ENCODE measurements around the gene CAPN10.
A peak's percentile ranks its signal among the peaks of the same experiment; 100 is the strongest.

The CAPN10 gene

GRCh38 chr2:240589850-240590525 lies 3.5 kb downstream of the CAPN10 start:
- no peak for DNase-seq (ENCODE audit: low read depth)

GRCh38 chr2:240590681-240591111 lies 4.2 kb downstream of the CAPN10 start:
- no peak for DNase-seq (ENCODE audit: low read depth)

GRCh38 chr2:240591226-240591625 lies 4.7 kb downstream of the CAPN10 start:
- DNase-seq (ENCODE audit: low read depth), result no peak

GRCh38 chr2:240591784-240592183 lies 5.2 kb downstream of the CAPN10 start:
- DNase-seq (ENCODE audit: low read depth), result no peak

- DNase-seq (ENCODE audit: low read depth), result no peak
Observed at GRCh38 chr2:240593026-240593702, 6.6 kb downstream of the CAPN10 start.

GRCh38 chr2:240593703-240594451 lies 7.3 kb downstream of the CAPN10 start:
- no peak for DNase-seq (ENCODE audit: low read depth)

- no peak for DNase-seq (ENCODE audit: low read depth)
Observed at GRCh38 chr2:240594511-240595380, 8.2 kb downstream of the CAPN10 start.

DNA sequence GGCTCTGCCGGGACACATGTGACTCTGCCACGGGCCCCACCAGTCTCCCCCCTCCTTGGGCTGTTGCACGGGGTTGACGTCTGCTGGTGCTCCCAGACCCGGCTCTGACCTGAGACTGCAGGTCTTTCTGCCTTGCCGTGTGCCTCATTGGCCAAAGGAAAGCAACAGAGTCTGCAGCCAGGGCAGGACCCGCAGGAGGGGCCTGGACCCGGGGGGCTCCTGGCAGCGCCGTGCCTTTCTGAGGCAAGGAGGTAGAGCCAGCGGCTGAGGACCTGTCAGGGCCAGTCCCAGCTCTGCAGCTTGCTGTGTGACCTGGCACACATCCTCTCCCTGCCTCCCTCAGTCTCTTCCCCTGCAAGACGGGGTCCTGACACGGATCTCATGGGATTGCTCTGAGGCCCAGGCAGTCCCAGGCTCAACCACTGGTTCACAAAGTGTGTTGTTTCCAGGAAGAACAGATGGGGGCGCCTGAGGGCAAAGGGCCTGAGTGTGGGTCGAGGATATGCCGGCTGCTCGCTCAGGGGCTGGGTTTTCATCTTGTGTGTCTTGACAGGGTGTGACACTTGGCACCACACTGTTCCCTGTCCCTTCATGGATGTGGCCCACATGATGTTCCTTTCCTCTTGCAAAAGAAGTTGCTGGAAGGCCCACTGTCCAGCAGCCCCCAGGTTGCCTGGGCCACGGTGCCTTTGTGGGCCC lies 9.0 kb downstream of the CAPN10 start:
- DNase-seq (ENCODE audit: low read depth), result peak; percentile 19

DNA sequence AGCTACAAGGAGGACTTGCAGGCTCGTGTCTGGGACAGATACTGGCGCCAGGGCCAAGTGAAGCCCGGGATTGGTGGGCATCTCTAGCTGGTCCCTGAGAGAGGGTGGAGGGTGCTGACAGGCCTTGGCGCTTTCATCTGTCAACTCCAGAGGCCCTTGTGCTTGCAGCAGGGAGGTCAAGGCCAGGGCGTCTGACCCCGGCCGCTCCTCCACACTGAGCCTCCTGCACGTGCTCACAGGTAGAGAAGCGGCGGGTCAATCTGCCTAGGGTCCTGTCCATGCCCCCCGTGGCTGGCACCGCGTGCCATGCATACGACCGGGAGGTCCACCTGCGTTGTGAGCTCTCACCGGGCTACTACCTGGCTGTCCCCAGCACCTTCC lies 9.5 kb downstream of the CAPN10 start:
- DNase-seq (ENCODE audit: low read depth), result no peak

- no peak for DNase-seq (ENCODE audit: low read depth)
Observed at GRCh38 chr2:240596491-240596931, 10.0 kb downstream of the CAPN10 start.

DNA sequence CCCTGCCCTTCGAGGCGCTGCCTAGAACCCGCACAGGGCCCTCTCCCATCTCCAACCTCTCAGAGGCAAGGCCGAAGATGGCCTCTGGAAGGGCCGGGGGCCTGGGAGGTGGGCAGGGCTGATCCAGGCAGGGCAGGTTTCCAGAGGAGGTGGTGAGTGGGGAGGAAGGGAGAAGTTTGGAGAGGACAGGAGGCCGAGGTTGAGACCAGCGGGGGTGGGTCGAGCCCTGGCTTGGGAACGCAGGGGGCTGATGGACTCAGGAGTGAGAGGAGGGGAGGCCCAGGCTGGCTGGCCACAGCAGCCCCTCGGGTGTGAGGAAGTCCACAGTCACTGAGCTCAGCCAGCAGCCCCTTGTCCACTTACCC lies 10.5 kb downstream of the CAPN10 start:
- no peak for DNase-seq (ENCODE audit: low read depth)

- no peak for DNase-seq (ENCODE audit: low read depth)
Observed at GRCh38 chr2:240597419-240598181, 11.1 kb downstream of the CAPN10 start.

GRCh38 chr2:240598311-240598911 lies 11.9 kb downstream of the CAPN10 start:
- no peak for DNase-seq (ENCODE audit: low read depth)

GRCh38 chr2:240599141-240599583 lies 12.6 kb downstream of the CAPN10 start:
- DNase-seq (ENCODE audit: low read depth), result no peak

GRCh38 chr2:240600451-240600961 lies 14.0 kb downstream of the CAPN10 start:
- no peak for DNase-seq (ENCODE audit: low read depth)

- no peak for DNase-seq (ENCODE audit: low read depth)
Observed at GRCh38 chr2:240601061-240601830, 14.7 kb downstream of the CAPN10 start.

DNA sequence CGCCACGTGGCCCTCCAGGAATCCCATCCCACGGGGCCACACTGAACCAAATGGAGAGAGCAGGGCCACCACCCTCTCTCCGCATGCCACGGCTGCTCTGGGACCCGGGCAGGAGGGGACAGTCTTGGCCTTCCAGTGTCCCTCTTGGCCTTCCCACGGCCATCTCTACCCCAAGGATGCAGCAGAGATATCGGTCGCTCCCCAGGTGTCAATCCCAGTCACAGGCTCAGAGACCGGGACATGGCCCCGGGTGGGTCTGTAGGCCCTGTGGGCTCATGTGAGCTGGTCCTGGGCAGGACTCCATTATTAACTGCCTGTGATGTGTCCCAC lies 15.3 kb downstream of the CAPN10 start:
- no peak for DNase-seq (ENCODE audit: low read depth)

- DNase-seq (ENCODE audit: low read depth), result no peak
Observed at GRCh38 chr2:240602266-240603050, 15.9 kb downstream of the CAPN10 start.

All from stimulated activated CD8-positive, alpha-beta memory T cell treated with anti-CD3 and anti-CD28 coated beads, Interleukin-4, amount 100 ng/mL, for 24 hours (primary cell).